ENCODE results near the gene TRIM4. TPM values are rescaled to one million over a fixed set of nuclear protein-coding genes. Genes with fewer than 3 reads are reported as not detected.

TRIM4 gene
- total RNA-seq, 1 donor: 27.2 TPM

DNA sequence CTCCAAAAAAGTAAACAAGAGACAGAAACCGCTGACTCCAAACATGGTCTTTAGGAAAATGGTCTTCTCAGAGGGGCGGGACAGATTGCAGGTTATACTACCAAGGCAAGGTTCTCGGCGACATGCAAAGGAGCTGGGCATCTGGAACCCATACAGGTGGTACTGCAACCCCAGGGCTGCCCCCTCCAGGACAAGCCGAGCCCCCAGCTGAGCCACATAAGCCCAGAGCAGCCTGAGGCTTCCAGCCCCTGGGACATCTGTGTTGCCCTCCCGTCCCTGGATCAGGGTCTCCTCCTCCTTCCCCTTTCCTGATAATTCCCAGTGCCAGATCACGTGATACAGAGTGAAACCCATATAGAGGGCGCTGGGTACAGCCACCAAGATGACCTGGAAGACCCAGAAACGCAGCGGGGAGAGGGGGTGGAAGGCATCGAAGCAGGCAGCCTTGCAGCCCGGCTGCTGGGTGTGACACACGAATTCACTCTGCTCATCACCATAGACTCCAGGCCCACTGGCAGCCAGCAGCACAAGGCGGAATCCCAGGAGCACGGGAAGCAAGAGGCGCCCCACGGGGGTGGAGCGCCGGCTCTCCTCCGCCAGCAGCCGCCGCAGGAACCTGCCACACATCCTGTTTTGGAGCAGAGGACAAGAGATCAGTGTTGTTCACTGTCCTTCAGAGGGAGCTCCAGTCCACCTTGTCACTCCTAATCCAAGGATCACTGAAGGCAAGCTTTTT is 9.8 kb upstream of the TRIM4 start, which contains the start of gene GJC3:
GJC3 (minus strand) TSS at position 627 of the 736 bp plus-strand sequence; CDS start at position 627, 0 bp downstream.
- TF ChIP-seq, protein P1, sequence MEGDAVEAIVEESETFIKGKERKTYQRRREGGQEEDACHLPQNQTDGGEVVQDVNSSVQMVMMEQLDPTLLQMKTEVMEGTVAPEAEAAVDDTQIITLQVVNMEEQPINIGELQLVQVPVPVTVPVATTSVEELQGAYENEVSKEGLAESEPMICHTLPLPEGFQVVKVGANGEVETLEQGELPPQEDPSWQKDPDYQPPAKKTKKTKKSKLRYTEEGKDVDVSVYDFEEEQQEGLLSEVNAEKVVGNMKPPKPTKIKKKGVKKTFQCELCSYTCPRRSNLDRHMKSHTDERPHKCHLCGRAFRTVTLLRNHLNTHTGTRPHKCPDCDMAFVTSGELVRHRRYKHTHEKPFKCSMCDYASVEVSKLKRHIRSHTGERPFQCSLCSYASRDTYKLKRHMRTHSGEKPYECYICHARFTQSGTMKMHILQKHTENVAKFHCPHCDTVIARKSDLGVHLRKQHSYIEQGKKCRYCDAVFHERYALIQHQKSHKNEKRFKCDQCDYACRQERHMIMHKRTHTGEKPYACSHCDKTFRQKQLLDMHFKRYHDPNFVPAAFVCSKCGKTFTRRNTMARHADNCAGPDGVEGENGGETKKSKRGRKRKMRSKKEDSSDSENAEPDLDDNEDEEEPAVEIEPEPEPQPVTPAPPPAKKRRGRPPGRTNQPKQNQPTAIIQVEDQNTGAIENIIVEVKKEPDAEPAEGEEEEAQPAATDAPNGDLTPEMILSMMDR (IDR thresholded peaks at IDR 0.05; ENCODE audit: insufficient read depth, low read depth, low read length): peak; percentile 34
- peak; percentile 45 for DNase-seq (ENCODE audit: low read depth)
- H3K4me3 ChIP-seq (ENCODE audit: low read depth, low read length): peak within 1 kb of the TSS; percentile 35

DNA sequence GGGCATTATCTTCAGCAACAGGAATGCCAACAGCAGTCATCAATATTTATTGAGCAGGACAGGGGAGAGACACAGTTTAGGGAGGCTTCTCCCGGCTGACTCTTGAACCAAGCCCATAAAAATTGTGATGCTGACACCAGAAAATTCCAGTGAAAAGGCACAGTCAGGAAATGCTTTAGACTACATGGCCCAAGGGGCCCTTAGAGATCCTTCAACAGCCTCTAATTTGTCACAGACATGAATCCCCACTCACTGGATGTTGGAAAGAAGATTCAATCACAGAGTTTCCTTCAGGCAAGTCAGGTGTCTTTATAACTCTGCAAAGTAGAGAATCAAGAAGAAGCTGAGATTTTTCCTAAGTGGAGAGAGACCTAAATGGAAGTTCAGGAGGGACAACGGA is 8.9 kb upstream of the TRIM4 start:
- TF ChIP-seq, protein P1 (IDR thresholded peaks at IDR 0.05; ENCODE audit: insufficient read depth, low read depth, low read length): no peak
- DNase-seq (ENCODE audit: low read depth): no peak

DNA sequence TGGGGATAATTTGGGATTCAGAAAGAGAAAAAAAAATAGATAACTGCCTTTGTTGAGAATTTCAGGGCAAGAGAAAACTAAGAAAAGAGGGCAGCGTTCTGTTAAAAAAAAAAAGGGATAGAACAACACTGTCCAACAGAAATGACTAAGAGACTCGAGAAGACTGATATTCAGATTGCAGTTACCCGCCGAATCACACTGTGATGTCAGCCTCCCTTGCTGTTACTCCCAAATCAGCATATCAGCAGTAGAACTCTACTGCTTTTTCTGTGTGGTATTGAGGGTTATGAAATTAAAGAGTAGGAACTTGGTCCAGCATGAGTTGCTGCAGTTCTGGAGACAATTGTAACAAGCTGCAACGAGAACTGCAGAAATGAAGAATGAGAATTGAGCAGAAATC is 8.2 kb upstream of the TRIM4 start:
- TF ChIP-seq, protein P1 (IDR thresholded peaks at IDR 0.05; ENCODE audit: insufficient read depth, low read depth, low read length): no peak
- no peak for DNase-seq (ENCODE audit: low read depth)
- no peak overlapping the region for H3K4me3 ChIP-seq (ENCODE audit: low read depth, low read length)

More for the DNA sequence above, 8.9 kb upstream of the TRIM4 start:
- H3K4me3 ChIP-seq (ENCODE audit: low read depth, low read length): no peak overlapping the region

DNA sequence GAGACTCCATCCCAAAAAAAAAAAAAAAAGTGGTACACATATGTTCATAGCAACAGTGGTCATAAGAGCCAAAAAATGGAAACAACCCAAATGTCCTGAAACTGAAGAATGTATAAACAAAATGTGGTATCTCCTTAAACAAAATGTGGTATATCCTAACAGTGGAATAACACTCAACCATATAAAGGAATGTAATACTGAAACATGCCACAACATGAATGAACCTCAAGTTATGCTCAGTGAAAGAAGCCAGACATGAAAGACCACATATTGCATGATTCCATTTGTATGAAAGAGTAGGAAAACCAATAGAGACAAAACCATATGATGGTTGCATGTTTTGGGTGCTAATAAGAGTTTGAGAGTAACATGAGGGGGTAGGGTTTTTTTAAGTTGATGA is 7.0 kb upstream of the TRIM4 start:
- H3K4me3 ChIP-seq (ENCODE audit: low read depth, low read length): no peak overlapping the region
- no peak for DNase-seq (ENCODE audit: low read depth)
- TF ChIP-seq, protein P1 (IDR thresholded peaks at IDR 0.05; ENCODE audit: insufficient read depth, low read depth, low read length): no peak

DNA sequence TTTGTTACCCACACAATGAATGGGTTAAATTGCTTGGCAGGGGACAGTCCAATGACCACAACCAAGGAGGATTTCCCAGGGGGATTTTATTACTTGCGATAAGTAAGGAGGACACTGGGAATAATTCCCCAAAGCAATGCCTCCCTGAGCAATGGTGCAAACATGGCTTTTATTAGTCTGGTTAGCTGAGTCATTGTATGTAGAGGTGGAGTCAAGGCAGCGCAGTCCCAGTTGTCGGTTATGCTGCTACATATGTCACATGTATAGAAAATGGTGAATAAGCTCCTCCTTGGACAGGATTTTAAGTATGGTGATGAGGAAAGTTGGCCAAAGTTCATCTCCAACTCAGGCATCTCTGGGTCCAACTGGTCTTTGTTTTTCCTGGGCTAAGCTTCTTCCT is 3.9 kb upstream of the TRIM4 start:
- H3K4me3 ChIP-seq (ENCODE audit: low read depth, low read length): no peak overlapping the region
- TF ChIP-seq, protein P1 (IDR thresholded peaks at IDR 0.05; ENCODE audit: insufficient read depth, low read depth, low read length): no peak
- DNase-seq (ENCODE audit: low read depth): no peak

DNA sequence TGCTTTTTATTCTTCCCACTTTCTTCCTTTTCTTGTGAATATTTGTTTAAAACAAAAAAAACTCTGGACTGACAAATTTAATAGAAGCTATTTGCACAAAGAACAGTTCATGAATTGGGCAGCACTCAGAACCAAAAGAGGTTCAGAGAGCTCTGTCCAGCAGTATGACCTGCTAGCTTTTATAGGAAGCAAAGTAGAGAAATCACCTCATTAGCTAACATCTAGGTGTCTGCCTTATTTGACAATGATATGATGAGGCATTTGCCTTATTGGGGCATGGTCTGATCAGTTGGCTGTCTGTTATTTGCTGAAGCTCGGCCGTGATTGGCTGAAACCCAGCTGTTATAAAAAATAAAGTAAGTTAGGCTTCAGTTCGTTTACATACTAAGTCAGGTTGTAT is 819 bp upstream of the TRIM4 start:
- TF ChIP-seq, protein P1 (IDR thresholded peaks at IDR 0.05; ENCODE audit: insufficient read depth, low read depth, low read length): no peak
- peak overlapping the region; percentile 82 for H3K4me3 ChIP-seq (ENCODE audit: low read depth, low read length)
- no peak for DNase-seq (ENCODE audit: low read depth)

DNA sequence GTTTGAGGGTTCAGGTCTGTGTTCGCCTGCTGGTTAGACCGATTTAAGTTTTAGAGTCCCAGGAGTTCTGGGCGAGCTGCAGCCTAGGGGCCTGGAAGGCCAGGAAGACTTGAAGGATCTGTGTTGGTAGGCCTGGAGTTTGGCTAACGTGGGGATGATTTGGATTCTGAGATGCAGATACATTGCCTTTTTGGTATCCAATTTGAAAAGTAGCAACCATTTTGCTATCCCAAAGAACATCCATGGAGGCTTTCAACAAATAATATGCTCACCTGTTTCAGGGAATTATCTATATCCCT is 433 bp upstream of the TRIM4 start:
- H3K4me3 ChIP-seq (ENCODE audit: low read depth, low read length): peak overlapping the region; percentile 82
- TF ChIP-seq, protein P1 (IDR thresholded peaks at IDR 0.05; ENCODE audit: insufficient read depth, low read depth, low read length): no peak
- no peak for DNase-seq (ENCODE audit: low read depth)
